Esophagus muscularis mucosa (tissue), 4 donors: ENCODE results near the gene FBXO46. TPM values are rescaled to one million over a fixed set of nuclear protein-coding genes. Genes with fewer than 3 reads are reported as not detected.

ENCODE experiments used
- DNase-seq: peaks from one replicate; pipeline ENCODE4 v3.0.0-alpha.2; 2017; ENCODE audit errors: extremely low spot score
- H3K27ac ChIP-seq, 4 donors: fragments of 200-600 bp; sonication (generic); replicated peaks in 1 of 4; 1 replicate in 3 of 4; 2 replicates in 1 of 4; pipeline ENCODE4 v1.5.1; 2016 to 2019; ENCODE audit warnings: mild to moderate bottlenecking in 1 of 4
- H3K27me3 ChIP-seq, 4 donors: fragments of 200-600 bp; sonication (generic); one replicate each; pipeline versions ENCODE4 v1.5.1 to v1.6.0; 2016 to 2019
- H3K36me3 ChIP-seq, 4 donors: fragments of 200-600 bp; sonication (generic); one replicate each; pipeline ENCODE4 v1.5.1; 2016 to 2019
- H3K4me1 ChIP-seq, 4 donors: fragments of 200-600 bp; sonication (generic); one replicate each; pipeline ENCODE4 v1.5.1; 2016 to 2019
- H3K4me3 ChIP-seq, 4 donors: fragments of 200-600 bp; sonication (generic); 1 replicate in 2 of 4; 2 replicates in 2 of 4; pipeline ENCODE4 v1.5.1; 2016 to 2019; ENCODE audit warnings: mild to moderate bottlenecking in 4 of 4, moderate library complexity in 1 of 4
- H3K9me3 ChIP-seq, 4 donors: fragments of 200-600 bp; sonication (generic); 1 replicate in 3 of 4; 2 replicates in 1 of 4; pipeline ENCODE4 v1.5.1; 2016 to 2019
- EP300 ChIP-seq: sonication (generic); formaldehyde crosslinking; IDR thresholded peaks from one replicate; pipeline ENCODE4 v1.6.1; 2017; ENCODE audit warnings: antibody characterized with exemption
- POLR2A ChIP-seq: fragments of 450-650 bp; IDR thresholded peaks from one replicate; pipeline ENCODE4 v1.6.1; 2017; ENCODE audit warnings: antibody characterized with exemption, moderate library complexity, mild to moderate bottlenecking, low read depth
- POLR2AphosphoS5 ChIP-seq, 2 donors: sonication (generic); formaldehyde crosslinking; IDR thresholded peaks; one replicate each; pipeline ENCODE4 v1.6.1; 2017; ENCODE audit warnings: antibody characterized with exemption in 2 of 2
- WGBS: methylation state at CpG from one replicate; pipeline ENCODE4 v1.1.5; 2018; 5-methylcytosine and 5-hydroxymethylcytosine counted together
- intact Hi-C: fragments of 100-400 bp; cut with DNase I; formaldehyde crosslinking; loops from one replicate; pipeline ENCODE4 v1.15.1; 2023
- total RNA-seq, 4 donors: library from RNA; depleted of rRNA; stranded (reverse); fragments of >200 nt; gene quantifications; one replicate each; pipeline versions ENCODE4 v1.1.0 to v1.2.1, GENCODE V29; 2016
- TF ChIP-seq, protein P1 (sequence below), 3 experiments: fragments of 200-600 bp in 2 of 3; fragments of 450-650 bp in 1 of 3; sonication (generic) in 2 of 3; IDR thresholded peaks; one replicate each; pipeline ENCODE4 v1.5.1; 2017 to 2019; ENCODE audit warnings: antibody characterized with exemption in 3 of 3, mild to moderate bottlenecking in 2 of 3, moderate library complexity in 1 of 3

The FBXO46 gene
- total RNA-seq, 4 donors from 2014 or later: 8.6 to 27.7 (median 18.2) TPM

DNA sequence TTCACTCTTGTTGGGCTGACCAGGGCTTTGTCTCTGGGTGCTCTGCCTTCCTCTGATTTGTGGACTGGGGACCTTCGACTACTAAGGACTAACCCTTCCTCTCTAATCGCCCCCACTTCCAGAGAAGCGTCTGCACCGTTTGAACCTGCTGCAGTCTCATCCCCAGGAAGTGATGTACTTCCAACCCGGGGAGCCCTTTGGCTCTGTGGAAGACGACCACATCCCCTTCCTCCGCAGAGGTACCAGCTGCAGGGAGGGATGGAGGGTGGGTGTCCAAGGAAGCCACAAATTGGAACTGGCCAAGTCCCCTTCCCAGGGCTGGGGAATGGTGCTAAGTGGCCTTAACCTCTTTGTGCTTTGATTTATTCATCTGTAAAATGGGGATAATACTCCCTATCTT is 29.0 kb downstream of the FBXO46 start:
- WGBS: 87% methylated on average over 7 of the region's 7 CpGs
- no peak for DNase-seq
- intact Hi-C loops: no loop called here
- Histone ChIP-seq H3K9me3 (no peaks in the 10 kb centered on the region), H3K36me3 (peaks cover 2 to 42% (median 16%) of the 10 kb centered on the region in 4 donors), H3K4me1 (no peaks in the 10 kb centered on the region), H3K4me3 (no peak overlapping the region), H3K27ac (no peak overlapping the region), H3K27me3 (no peaks in the 10 kb centered on the region)
- TF ChIP-seq POLR2A (no peak), POLR2AphosphoS5 (IDR thresholded peaks at IDR 0.05) (no peak), EP300 (no peak)
- TF ChIP-seq, protein P1, sequence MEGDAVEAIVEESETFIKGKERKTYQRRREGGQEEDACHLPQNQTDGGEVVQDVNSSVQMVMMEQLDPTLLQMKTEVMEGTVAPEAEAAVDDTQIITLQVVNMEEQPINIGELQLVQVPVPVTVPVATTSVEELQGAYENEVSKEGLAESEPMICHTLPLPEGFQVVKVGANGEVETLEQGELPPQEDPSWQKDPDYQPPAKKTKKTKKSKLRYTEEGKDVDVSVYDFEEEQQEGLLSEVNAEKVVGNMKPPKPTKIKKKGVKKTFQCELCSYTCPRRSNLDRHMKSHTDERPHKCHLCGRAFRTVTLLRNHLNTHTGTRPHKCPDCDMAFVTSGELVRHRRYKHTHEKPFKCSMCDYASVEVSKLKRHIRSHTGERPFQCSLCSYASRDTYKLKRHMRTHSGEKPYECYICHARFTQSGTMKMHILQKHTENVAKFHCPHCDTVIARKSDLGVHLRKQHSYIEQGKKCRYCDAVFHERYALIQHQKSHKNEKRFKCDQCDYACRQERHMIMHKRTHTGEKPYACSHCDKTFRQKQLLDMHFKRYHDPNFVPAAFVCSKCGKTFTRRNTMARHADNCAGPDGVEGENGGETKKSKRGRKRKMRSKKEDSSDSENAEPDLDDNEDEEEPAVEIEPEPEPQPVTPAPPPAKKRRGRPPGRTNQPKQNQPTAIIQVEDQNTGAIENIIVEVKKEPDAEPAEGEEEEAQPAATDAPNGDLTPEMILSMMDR (IDR thresholded peaks at IDR 0.05): no peak

DNA sequence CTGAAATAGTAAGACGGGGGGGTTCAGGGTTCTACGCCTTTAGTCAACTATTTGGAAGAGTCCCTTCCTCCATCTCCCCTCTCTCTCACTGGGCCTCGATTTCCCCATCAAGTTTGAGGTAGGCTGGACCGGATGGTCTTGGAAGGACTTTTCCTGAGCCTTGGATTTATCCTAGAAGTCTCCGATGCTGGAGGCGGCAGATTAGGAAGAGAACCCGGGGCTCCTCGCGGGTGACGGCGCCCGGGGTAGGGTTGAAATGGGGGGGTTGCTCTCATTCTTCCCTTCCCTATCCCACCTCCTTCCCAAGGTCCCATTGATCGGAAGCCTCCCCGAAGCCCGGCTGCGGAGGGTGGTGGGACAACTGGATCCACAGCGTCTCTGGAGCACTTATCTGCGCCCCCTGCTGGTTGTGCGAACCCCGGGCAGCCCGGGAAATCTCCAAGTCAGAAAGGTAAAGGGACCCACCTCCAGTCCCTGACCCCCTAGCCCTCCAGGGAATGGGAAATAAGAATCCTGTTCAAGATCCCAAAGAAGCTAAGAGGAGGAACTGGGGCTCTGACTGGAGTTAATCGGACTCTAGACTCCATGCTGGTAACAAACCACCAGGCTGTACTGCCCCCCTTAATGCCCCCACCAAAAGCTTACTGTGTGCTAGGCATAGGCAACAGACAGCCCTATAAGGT is 37.4 kb downstream of the FBXO46 start:
- peak; percentile 96 for DNase-seq
- H3K4me3 ChIP-seq: peak overlapping the region; percentile 65 to 78 (median 73)
- H3K27me3 ChIP-seq: no peaks in the 10 kb centered on the region
- intact Hi-C loops: loop anchor here (2.0 kb wide), 1 partner anchor 74 kb away; no protein-coding TSS in a partner anchor
- peaks cover under 1 to 29% (median 15%) of the 10 kb centered on the region in 4 donors for H3K36me3 ChIP-seq
- under 1% methylated on average over 19 of the region's 22 CpGs for WGBS
- peaks cover 7 to 26% (median 20%) of the 10 kb centered on the region in 4 donors for H3K4me1 ChIP-seq
- peak overlapping the region; percentile 86 to 96 (median 92) for H3K27ac ChIP-seq
- no peaks in the 10 kb centered on the region for H3K9me3 ChIP-seq
- no peak for TF ChIP-seq POLR2A
- no peak for TF ChIP-seq EP300
- peak in 1 of 2 donors; percentile 46 for TF ChIP-seq POLR2AphosphoS5 (IDR thresholded peaks at IDR 0.05)
- TF ChIP-seq, protein P1 (IDR thresholded peaks at IDR 0.05): peak; percentile 86 to 91 (median 89)

DNA sequence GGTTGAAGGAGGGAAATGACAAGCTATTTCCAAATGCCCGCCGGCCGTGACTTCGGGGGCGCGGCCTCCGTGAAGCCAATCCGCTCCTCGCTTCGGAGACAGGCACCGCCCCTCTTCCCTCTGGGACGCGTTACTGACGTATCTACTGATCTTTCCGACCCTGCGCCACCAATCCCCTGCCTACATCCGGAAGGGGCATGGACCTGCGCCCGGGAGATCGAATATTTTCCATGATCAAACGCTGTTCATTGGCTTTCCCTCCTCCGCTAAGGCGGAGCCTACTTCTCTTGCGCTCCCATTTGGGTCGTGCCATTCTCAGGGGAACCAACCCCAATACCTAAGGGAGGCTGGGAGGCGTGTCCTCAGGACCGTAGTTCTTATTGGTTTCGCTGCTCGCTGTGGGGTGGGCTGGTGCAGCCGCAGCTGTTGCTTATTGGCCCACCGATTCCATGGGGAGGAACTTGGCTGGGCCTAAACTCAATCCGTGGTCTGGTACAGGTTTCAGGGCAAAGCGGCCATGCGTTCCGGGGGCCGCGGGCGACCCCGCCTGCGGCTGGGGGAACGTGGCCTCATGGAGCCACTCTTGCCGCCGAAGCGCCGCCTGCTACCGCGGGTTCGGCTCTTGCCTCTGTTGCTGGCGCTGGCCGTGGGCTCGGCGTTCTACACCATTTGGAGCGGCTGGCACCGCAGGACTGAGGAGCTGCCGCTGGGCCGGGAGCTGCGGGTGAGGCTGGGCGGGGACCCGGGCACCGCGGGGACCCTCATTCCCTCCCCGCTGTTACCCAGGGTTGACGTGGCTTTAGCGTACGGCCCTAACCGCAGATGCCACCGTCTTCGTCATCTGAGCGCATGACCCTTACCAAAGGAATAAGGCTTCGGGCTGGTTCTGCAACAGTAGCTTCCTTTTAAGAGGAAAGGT is 38.2 kb downstream of the FBXO46 start, which contains the start of gene QPCTL:
QPCTL (plus strand) TSS at position 480 of the 919 bp plus-strand sequence; CDS start at position 518, 38 bp downstream.
- peaks cover 8 to 35% (median 23%) of the 10 kb centered on the region in 4 donors for H3K36me3 ChIP-seq
- peak within 1 kb of the TSS; percentile 86 to 96 (median 92) for H3K27ac ChIP-seq
- intact Hi-C loops: loop anchor here (2.0 kb wide), 1 partner anchor 74 kb away; no protein-coding TSS in a partner anchor
- peak within 1 kb of the TSS; percentile 65 to 78 (median 73) for H3K4me3 ChIP-seq
- WGBS: under 1% methylated on average over 44 of the region's 70 CpGs
- DNase-seq: peak; percentile 99
- peaks cover 7 to 26% (median 20%) of the 10 kb centered on the region in 4 donors for H3K4me1 ChIP-seq
- TF ChIP-seq POLR2A: peak; percentile 6
- peak; percentile 79 to 84 for TF ChIP-seq POLR2AphosphoS5 (IDR thresholded peaks at IDR 0.05)
- TF ChIP-seq EP300: no peak
- no peaks in the 10 kb centered on the region for H3K27me3 ChIP-seq
- H3K9me3 ChIP-seq: no peaks in the 10 kb centered on the region

DNA sequence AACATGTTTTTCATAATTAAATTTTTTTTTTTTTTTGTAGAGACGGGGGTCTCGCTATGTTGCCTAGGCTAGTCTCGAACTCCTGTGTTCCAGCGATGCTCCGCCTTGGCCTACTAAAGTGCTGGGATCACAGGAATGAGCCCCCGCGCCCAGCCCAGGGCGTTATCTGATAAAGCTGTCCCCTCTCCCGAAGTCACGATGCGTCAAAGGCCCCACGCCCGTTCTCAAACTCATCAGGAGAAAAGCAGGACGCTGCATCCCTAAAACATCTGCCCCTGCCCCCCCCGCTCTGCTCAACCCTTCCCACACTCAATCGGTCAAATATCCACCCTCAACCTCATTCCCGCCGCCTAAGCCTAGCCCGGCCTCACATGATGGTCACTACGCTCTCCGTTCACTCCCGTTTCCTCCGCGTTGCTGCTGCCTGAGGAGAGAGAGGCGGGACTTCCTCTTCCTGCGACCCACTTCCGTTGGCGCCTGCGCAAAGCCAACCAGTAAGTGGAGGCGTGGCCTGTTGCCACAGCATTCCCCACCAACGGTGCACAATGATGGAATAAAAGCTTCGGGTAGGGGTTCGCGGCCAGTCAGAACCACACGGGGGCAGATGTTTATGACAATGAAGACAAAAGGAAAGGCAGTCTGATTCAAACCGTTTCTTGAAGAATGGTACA is 39.0 kb downstream of the FBXO46 start, which contains the start of gene SNRPD2:
SNRPD2 (minus strand) TSS at position 438 of the 671 bp plus-strand sequence; CDS start at position 373, 65 bp downstream.
- intact Hi-C loops: loop anchor here (2.0 kb wide), 1 partner anchor 75 kb away; no protein-coding TSS in a partner anchor

More for the DNA sequence above, 39.0 kb downstream of the FBXO46 start, which contains the start of gene SNRPD2:
- peak within 1 kb of the TSS; percentile 65 to 78 (median 73) for H3K4me3 ChIP-seq
- H3K4me1 ChIP-seq: peaks cover 7 to 26% (median 20%) of the 10 kb centered on the region in 4 donors
- H3K27ac ChIP-seq: peak within 1 kb of the TSS; percentile 86 to 96 (median 92)
- no peaks in the 10 kb centered on the region for H3K9me3 ChIP-seq
- no peak for TF ChIP-seq EP300
- TF ChIP-seq POLR2AphosphoS5 (IDR thresholded peaks at IDR 0.05): peak; percentile 96 to 97
- TF ChIP-seq POLR2A: peak; percentile 58
- TF ChIP-seq, protein P1 (IDR thresholded peaks at IDR 0.05): no peak
- WGBS: 2% methylated on average over 25 of the region's 36 CpGs
- H3K27me3 ChIP-seq: no peaks in the 10 kb centered on the region
- H3K36me3 ChIP-seq: peaks cover 16 to 39% (median 31%) of the 10 kb centered on the region in 4 donors
- peak; percentile 98 for DNase-seq
